Activated naive CD4-positive, alpha-beta T cell treated with anti-CD3 and anti-CD28 coated beads, Interleukin-2, amount 50 U/mL, for 16 hours (primary cell): ENCODE results near the gene TCEAL3.
"Not testable (repeated sequence)": the region's sequence is repeated elsewhere in the genome, so short reads cannot be mapped to it uniquely, and the experiment has no call there.

Source experiments
- DNase-seq: peaks from one replicate; pipeline ENCODE4 v3.0.0-alpha.2; 2020

TCEAL3 gene

GRCh38 chrX:103628386-103629317 is 20.9 kb downstream of the TCEAL3 start, which contains the start of gene TCEAL1:
Gene TCEAL1 (plus strand): TSS chrX:103628975. CDS start chrX:103629917, 942 bp downstream.
- DNase-seq = peak; percentile 29

- DNase-seq = peak; percentile 34
Observed at GRCh38 chrX:103629318-103630170, 21.8 kb downstream of the TCEAL3 start.

DNA sequence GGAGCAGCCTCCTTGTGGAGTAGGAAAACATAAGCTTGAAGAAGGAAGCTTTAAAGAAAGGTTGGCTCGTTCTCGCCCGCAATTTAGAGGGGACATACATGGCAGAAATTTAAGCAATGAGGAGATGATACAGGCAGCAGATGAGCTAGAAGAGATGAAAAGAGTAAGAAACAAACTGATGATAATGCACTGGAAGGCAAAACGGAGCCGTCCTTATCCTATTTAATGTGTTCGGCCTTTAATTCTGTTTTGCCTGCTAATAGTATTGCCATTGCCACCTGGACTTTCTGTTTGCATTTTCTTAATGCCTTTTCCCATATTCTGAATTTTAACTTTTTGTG is 22.4 kb downstream of the TCEAL3 start:
- no peak for DNase-seq

- DNase-seq = no peak
Observed at GRCh38 chrX:103631145-103631544, 23.4 kb downstream of the TCEAL3 start.

GRCh38 chrX:103635436-103635835 is 27.7 kb downstream of the TCEAL3 start:
- no peak for DNase-seq

- DNase-seq = no peak
Observed at GRCh38 chrX:103637604-103638338, 30.0 kb downstream of the TCEAL3 start.

DNA sequence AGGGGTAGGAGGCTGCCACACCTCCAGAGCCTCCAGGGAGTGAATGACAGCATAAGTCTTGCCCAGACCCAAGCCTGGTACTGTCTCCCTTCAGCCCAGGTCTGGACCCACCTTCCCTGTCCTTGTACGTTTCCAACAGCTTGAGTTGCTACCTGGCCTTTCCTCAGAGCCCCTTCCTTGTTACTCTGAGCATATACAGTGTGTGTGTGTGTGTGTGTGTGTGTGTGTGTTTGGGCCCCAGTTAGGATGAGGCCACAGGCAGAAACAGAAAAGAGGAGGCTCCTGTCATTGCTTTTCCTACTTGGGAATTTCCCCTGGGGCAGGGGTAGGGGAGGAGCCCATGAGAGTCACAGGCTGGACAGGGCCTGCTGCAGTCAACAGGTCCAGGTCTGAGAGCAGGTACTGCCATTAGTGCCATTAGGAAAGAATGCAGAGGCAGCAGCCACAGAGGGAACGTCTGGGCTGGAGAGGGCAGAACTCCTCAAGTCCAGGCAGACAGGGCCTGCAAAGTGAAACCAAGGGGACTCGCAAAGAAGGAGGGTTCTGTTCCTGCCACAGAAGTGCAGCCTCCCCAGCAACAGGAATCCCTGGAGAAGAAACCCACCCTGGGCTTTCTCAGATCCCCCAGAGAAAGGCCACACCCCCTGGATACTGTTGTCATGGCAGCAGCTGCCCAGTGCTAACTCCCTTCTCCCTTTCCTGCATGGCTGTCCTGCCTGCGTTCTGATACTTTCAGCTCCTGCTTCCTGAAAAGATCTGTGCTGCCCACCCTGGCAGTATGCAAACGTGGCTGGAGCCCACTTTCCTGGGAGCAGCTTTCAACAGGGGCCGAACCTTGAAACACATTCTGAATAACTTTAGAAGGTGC is 30.9 kb downstream of the TCEAL3 start:
- not testable (repeated sequence) for DNase-seq

DNA sequence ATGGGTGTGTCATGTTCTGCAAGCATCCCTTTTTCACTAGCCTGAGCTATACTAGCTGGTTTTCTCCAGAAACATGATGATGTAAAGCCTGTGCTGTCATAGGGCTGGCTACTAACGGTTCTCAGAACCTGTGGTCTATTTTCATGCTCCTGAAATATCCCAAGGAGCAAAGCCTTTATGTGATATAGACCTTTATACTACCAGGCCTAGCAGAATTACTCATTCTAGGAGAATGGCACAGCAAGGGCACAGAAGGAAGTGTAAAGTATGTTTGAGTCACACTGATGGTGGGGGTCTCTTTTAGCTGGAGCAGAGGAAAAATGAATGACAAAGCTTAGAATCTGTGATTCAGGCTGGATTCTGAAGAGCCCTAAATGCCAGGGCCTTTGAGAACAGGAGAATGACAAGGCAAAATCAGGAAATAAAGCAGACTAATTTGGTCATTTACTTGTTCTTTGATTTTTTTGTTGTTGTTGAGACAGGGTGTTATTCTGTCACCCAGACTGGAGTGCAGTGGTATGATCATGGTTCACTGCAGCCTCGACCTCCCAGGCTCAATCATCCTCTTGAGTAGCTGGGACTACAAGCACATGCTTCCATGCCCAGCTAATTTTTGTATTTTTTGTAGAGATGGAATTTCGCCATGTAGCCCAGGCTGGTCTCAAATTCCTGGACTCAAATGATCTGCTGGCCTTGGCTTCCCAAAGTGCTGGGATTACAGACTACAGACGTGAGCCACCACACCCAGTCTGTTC is 32.8 kb downstream of the TCEAL3 start:
- no peak for DNase-seq

GRCh38 chrX:103644125-103644524 is 36.4 kb downstream of the TCEAL3 start:
- DNase-seq = no peak

DNA sequence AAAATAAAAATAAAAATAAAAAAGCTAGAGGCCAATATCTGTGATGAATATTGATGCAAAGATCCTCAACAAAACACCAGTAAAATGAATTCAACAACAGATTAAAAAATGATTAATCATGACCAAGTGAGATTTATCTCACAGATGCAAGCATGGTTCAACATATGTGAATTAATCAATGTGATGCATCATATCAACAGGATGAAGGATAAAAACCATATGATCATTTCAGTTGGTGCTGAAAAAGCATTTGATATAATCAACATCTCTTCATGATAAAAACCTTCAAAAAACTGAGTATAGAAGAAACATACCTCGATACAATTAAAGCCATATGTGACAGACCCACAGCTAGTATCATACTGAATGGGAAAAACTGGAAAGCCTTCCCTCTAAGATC is 39.9 kb downstream of the TCEAL3 start:
- DNase-seq = no peak

GRCh38 chrX:103651151-103651773 is 43.5 kb downstream of the TCEAL3 start:
- DNase-seq = no peak

DNA sequence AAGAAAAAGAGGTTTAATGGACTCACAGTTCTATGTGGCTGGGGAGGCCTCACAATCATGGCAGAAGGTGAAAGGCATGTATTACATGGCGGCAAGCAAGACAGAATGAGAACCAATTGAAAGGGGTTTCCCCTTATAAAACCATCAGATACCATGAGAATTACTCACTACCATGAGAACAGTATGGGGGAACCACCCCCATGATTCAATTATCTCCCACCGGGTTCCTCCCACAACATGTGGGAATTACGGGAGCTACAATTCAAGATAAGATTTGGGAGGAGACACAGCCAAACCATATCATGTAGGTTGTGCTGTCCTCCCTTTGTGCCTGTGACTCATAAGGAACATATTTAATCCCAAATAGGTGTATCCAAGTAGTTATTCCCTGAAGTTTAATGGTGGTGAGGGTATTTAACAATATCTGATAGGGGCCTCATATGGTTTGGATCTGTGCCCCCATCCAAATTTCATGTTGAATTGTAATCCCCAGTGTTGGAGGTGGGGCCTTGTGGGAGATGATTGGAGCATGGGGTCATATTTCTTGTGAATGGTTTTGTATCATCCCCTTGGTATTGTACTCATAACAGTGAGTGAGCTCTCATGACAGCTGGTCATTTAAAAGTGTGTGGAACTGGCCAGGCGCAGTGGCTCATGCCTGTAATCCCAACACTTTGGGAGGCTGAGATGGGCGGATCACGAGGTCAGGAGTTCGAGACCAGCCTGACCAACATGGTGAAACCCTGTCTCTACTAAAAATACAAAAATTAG is 47.7 kb downstream of the TCEAL3 start:
- DNase-seq = not testable (repeated sequence)

GRCh38 chrX:103656617-103657016 is 48.9 kb downstream of the TCEAL3 start:
- no peak for DNase-seq

DNA sequence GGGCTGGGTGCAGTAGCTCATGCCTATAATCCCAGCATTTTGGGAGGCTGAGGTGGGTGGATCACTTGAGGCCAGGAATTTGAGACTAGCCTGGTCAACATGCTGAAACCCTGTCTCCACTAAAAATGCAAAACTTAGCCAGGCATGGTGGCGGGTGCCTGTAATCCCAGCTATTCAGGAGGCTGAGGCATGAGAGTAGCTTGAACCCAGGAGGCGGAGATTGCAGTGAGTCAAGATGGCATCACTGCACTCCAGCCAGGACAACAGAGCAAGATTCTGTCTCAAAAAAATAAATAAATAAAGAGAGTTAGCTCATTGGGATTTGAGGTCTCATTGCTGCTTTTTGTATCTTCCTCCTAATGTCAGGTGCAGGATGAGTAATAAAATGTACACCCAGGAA is 49.3 kb downstream of the TCEAL3 start:
- DNase-seq = not testable (repeated sequence)

GRCh38 chrX:103658681-103659433 is 51.1 kb downstream of the TCEAL3 start:
- DNase-seq = no peak

DNA sequence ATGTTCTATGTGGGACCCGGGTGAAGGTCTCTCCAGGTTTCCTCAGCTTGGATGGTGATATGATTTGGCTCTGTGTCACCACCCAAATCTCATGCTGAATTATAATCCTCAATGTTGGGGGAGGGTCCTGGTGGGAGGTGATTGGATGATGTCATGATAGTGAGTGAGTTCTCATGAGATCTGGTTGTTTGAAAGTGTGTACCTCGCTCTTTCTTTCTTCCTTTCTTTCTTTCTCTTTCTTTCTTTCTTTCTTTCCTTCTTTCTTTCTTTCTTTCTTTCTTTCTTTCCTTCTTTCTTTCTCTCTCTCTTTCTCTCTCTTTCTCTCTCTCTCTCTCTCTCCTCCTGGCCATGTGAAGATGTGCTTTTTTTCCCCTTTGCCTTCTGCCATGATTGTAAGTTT is 51.7 kb downstream of the TCEAL3 start:
- DNase-seq = not testable (repeated sequence)
